CD14-positive monocyte (primary cell): ENCODE measurements around the gene CDS2. TPM values are rescaled to one million over a fixed set of nuclear protein-coding genes. Genes with fewer than 3 reads are reported as not detected.

Source experiments
- DNase-seq, 3 donors: peaks; one replicate each; pipeline ENCODE4 v3.0.0-alpha.2; 2011 to 2022
- H2AFZ ChIP-seq: 2 replicates; pipeline ENCODE4 v1.6.0; 2012; ENCODE audit warnings: mild to moderate bottlenecking, low read depth, low read length, inconsistent platforms; ENCODE audit not compliant: insufficient read depth, poor library complexity, severe bottlenecking
- H3K27ac ChIP-seq, 2 donors: 1 replicate in 1 of 2; 2 replicates in 1 of 2; pipeline ENCODE4 v1.5.1; 2012 to 2013; ENCODE audit warnings: low read length in 2 of 2, control low read depth in 1 of 2, inconsistent platforms in 1 of 2, low read depth in 1 of 2, mild to moderate bottlenecking in 1 of 2
- H3K27me3 ChIP-seq, 2 donors: one replicate each; pipeline versions ENCODE4 v1.6.0 to v1.6.1; 2011 to 2013; ENCODE audit warnings: low read length in 2 of 2; ENCODE audit not compliant: control insufficient read depth in 2 of 2, insufficient read depth in 2 of 2
- H3K36me3 ChIP-seq, 2 donors: replicated peaks in 1 of 2; 1 replicate in 1 of 2; 2 replicates in 1 of 2; pipeline versions ENCODE4 v1.5.1 to v1.6.1; 2012 to 2013; ENCODE audit warnings: low read length in 2 of 2, control low read depth in 1 of 2, inconsistent platforms in 1 of 2, mild to moderate bottlenecking in 1 of 2; ENCODE audit not compliant: insufficient read depth in 2 of 2, control insufficient read depth in 1 of 2
- H3K4me1 ChIP-seq, 2 donors: 1 replicate in 1 of 2; 2 replicates in 1 of 2; pipeline versions ENCODE4 v1.5.1 to v1.6.1; 2012 to 2013; ENCODE audit warnings: low read length in 2 of 2, control low read depth in 1 of 2, inconsistent platforms in 1 of 2, mild to moderate bottlenecking in 1 of 2, moderate library complexity in 1 of 2; ENCODE audit not compliant: insufficient read depth in 2 of 2, control insufficient read depth in 1 of 2
- H3K4me2 ChIP-seq: replicated peaks from 2 replicates; pipeline ENCODE3; 2012; ENCODE audit warnings: low read length, moderate library complexity, mild to moderate bottlenecking; ENCODE audit not compliant: poor library complexity, severe bottlenecking; ENCODE audit errors: extremely low read depth
- H3K4me3 ChIP-seq, 3 experiments: fragments of 200-600 bp in 1 of 3; sonication (generic) in 1 of 3; replicated peaks in 1 of 3; 1 replicate in 2 of 3; 2 replicates in 1 of 3; pipeline ENCODE4 v1.5.1; 2011 to 2013; ENCODE audit warnings: low read length in 3 of 3, mild to moderate bottlenecking in 3 of 3, control low read depth in 2 of 3, low read depth in 2 of 3, inconsistent platforms in 1 of 3, moderate library complexity in 1 of 3
- H3K79me2 ChIP-seq: 2 replicates; pipeline ENCODE4 v1.6.0; 2012; ENCODE audit warnings: mild to moderate bottlenecking, control low read depth, inconsistent platforms, low read length, moderate library complexity; ENCODE audit not compliant: insufficient read depth
- H3K9ac ChIP-seq: 2 replicates; pipeline ENCODE4 v1.6.0; 2017; ENCODE audit warnings: low read length, mild to moderate bottlenecking; ENCODE audit not compliant: insufficient read depth, poor library complexity, severe bottlenecking
- H3K9me3 ChIP-seq, 2 donors: replicated peaks in 1 of 2; 1 replicate in 1 of 2; 2 replicates in 1 of 2; pipeline versions ENCODE4 v1.5.1 to v1.6.1; 2012 to 2013; ENCODE audit warnings: low read length in 2 of 2, control low read depth in 1 of 2; ENCODE audit not compliant: control insufficient read depth in 1 of 2, insufficient read depth in 1 of 2
- H4K20me1 ChIP-seq: 2 replicates; pipeline ENCODE4 v1.6.0; 2012; ENCODE audit warnings: mild to moderate bottlenecking, low read length, control low read depth, moderate library complexity; ENCODE audit not compliant: insufficient read depth
- H3K27ac Mint-ChIP-seq, 7 donors: one replicate each; pipeline ENCODE4 v1.8.0; 2020; ENCODE audit warnings: mild to moderate bottlenecking in 7 of 7, mixed read lengths in 7 of 7, moderate library complexity in 6 of 7, inconsistent platforms in 2 of 7
- H3K27me3 Mint-ChIP-seq, 3 donors: one replicate each; pipeline ENCODE4 v1.8.0; 2021 to 2022; ENCODE audit warnings: low read depth in 3 of 3, mild to moderate bottlenecking in 3 of 3, mixed read lengths in 3 of 3, moderate library complexity in 3 of 3, inconsistent platforms in 1 of 3
- H3K36me3 Mint-ChIP-seq, 2 donors: one replicate each; pipeline ENCODE4 v1.8.0; 2020; ENCODE audit warnings: mixed read lengths in 2 of 2, inconsistent platforms in 1 of 2, mild to moderate bottlenecking in 1 of 2
- H3K4me1 Mint-ChIP-seq: one replicate; pipeline ENCODE4 v1.8.0; 2020; ENCODE audit warnings: mild to moderate bottlenecking, mixed read lengths
- H3K4me3 Mint-ChIP-seq, 2 donors: one replicate each; pipeline ENCODE4 v1.8.0; 2020; ENCODE audit warnings: mild to moderate bottlenecking in 2 of 2, mixed read lengths in 2 of 2, moderate library complexity in 1 of 2
- H3K9me3 Mint-ChIP-seq, 7 donors: one replicate each; pipeline ENCODE4 v1.8.0; 2020 to 2022; ENCODE audit warnings: mixed read lengths in 7 of 7, mild to moderate bottlenecking in 6 of 7, moderate library complexity in 6 of 7, inconsistent platforms in 2 of 7
- WGBS: methylation state at CpG from one replicate; pipeline ENCODE4 v1.1.5; 2013; ENCODE audit warnings: missing lambda C conversion rate; ENCODE audit not compliant: insufficient coverage; 5-methylcytosine and 5-hydroxymethylcytosine counted together
- intact Hi-C, 2 donors: fragments of 100-400 bp; cut with micrococcal nuclease; formaldehyde crosslinking; loops; one replicate each; pipeline versions ENCODE4 v1.15.0 to v1.15.1; 2023
- polyA plus RNA-seq, 3 donors: library from polyadenylated mRNA; depleted of rRNA in 1 of 3; unstranded in 2 of 3; stranded (reverse) in 1 of 3; fragments of 300-500 nt in 2 of 3; fragments of >200 nt in 1 of 3; fragmentation: Illumina TruSeq in 2 of 3; gene quantifications; 1 replicate in 2 of 3; 2 replicates in 1 of 3; pipeline ENCODE4 v1.2.3, GENCODE V29; 2012 to 2021
- TF ChIP-seq, protein P1 (sequence below): fragments of 200-600 bp; IDR thresholded peaks from one replicate; pipeline ENCODE4 v1.8.0; 2022; ENCODE audit warnings: antibody characterized with exemption, mild to moderate bottlenecking

The CDS2 gene
- polyA plus RNA-seq, 3 donors, result 28.6 to 62.6 (median 54.4) TPM

DNA sequence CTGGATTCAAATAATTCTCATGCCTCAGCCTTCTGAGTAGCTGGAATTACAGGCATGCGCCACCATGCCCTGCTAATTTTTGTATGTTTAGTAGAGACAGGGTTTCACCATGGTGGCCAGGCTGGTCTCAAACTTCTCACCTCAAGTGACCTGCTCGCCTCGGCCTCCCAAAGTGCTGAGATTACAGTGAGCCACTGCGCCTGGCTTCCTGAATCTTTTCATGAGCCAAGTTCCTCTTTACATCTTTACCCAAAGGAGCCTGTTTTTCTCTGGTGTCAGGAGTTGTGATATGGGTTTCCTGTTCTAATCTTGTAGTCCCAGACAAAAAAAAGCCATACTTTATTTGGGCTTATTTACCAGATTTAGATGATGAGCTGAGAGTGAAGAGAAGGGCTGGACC, 41.4 kb upstream of the CDS2 start:
- H3K4me3 Mint-ChIP-seq, result peak overlapping the region in 1 of 2 donors; percentile 46
- H3K9ac ChIP-seq, result peak overlapping the region; percentile 29
- H3K27ac ChIP-seq, result peak overlapping the region; percentile 89 to 96
- peak overlapping the region in 1 of 3 experiments; percentile 12 for H3K4me3 ChIP-seq
- no peaks in the 10 kb centered on the region for H3K79me2 ChIP-seq
- no CpG with 5 or more reads among the region's 4 CpGs for WGBS
- peaks cover 66% of the 10 kb centered on the region for H3K4me1 Mint-ChIP-seq
- no peaks in the 10 kb centered on the region for H3K9me3 ChIP-seq
- peaks cover 0 to 2% of the 10 kb centered on the region in 2 donors for H3K36me3 Mint-ChIP-seq
- H2AFZ ChIP-seq, result no peak overlapping the region
- peak overlapping the region; percentile 30 for H3K4me2 ChIP-seq
- peak overlapping the region; percentile 92 to 97 (median 96) for H3K27ac Mint-ChIP-seq
- H3K4me1 ChIP-seq, result peaks cover 72 to 74% of the 10 kb centered on the region in 2 donors
- H4K20me1 ChIP-seq, result no peaks in the 10 kb centered on the region
- peaks cover 0 to 5% (median 0%) of the 10 kb centered on the region in 7 donors for H3K9me3 Mint-ChIP-seq
- no peaks in the 10 kb centered on the region for H3K27me3 Mint-ChIP-seq
- TF ChIP-seq, protein P1, sequence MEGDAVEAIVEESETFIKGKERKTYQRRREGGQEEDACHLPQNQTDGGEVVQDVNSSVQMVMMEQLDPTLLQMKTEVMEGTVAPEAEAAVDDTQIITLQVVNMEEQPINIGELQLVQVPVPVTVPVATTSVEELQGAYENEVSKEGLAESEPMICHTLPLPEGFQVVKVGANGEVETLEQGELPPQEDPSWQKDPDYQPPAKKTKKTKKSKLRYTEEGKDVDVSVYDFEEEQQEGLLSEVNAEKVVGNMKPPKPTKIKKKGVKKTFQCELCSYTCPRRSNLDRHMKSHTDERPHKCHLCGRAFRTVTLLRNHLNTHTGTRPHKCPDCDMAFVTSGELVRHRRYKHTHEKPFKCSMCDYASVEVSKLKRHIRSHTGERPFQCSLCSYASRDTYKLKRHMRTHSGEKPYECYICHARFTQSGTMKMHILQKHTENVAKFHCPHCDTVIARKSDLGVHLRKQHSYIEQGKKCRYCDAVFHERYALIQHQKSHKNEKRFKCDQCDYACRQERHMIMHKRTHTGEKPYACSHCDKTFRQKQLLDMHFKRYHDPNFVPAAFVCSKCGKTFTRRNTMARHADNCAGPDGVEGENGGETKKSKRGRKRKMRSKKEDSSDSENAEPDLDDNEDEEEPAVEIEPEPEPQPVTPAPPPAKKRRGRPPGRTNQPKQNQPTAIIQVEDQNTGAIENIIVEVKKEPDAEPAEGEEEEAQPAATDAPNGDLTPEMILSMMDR, result no peak
- H3K36me3 ChIP-seq, result no peaks in the 10 kb centered on the region
- DNase-seq, result peak; percentile 68 to 86 (median 81)
- H3K27me3 ChIP-seq, result no peaks in the 10 kb centered on the region
- intact Hi-C loops, result loop anchor here in 1 of 2 donors (10.0 kb wide), 1 partner anchor 271 kb away; no protein-coding TSS in a partner anchor

DNA sequence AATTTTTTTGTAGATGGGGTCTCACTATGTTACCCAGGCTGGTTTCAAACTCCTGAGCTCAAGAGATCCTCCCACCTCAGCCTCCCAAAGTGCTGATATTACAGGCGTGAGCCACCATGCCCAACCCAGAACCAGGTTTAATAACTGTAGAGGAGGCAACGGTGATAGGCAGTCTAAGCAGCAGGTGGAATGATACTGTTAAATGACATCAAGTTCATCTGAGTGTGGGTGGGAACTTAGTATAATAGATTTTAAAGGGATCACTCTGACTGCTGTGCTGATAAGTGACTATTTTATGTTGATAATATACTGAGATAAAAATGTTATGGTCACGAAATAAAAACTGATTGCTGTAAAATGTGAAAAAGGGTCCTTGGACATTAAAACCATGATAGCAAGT, 38.1 kb upstream of the CDS2 start:
- no peaks in the 10 kb centered on the region for H3K9me3 Mint-ChIP-seq
- no peak overlapping the region for H3K4me3 ChIP-seq
- H3K9me3 ChIP-seq, result no peaks in the 10 kb centered on the region
- no peak for DNase-seq
- H3K4me1 Mint-ChIP-seq, result peaks cover 58% of the 10 kb centered on the region
- H2AFZ ChIP-seq, result no peak overlapping the region
- peaks cover 58 to 59% of the 10 kb centered on the region in 2 donors for H3K4me1 ChIP-seq
- H3K4me2 ChIP-seq, result no peak overlapping the region
- TF ChIP-seq, protein P1, result no peak
- H3K36me3 Mint-ChIP-seq, result peaks cover 6 to 7% of the 10 kb centered on the region in 2 donors
- no peak overlapping the region for H3K4me3 Mint-ChIP-seq
- WGBS, result 100% methylated on average over 1 of the region's 3 CpGs
- H3K27me3 ChIP-seq, result no peaks in the 10 kb centered on the region
- intact Hi-C loops, result loop anchor here in 1 of 2 donors (10.0 kb wide), 1 partner anchor 274 kb away; no protein-coding TSS in a partner anchor
- H4K20me1 ChIP-seq, result no peaks in the 10 kb centered on the region
- peak overlapping the region; percentile 94 to 99 (median 98) for H3K27ac Mint-ChIP-seq
- H3K27me3 Mint-ChIP-seq, result no peaks in the 10 kb centered on the region
- no peaks in the 10 kb centered on the region for H3K79me2 ChIP-seq
- no peaks in the 10 kb centered on the region for H3K36me3 ChIP-seq
- no peak overlapping the region for H3K9ac ChIP-seq
- H3K27ac ChIP-seq, result peak overlapping the region; percentile 93 to 97
